ENCODE results near the gene TMEM30B.

- TF ChIP-seq LEF1 (IDR thresholded peaks at IDR 0.05; ENCODE audit: borderline replicate concordance): no peak
- no peak for TF ChIP-seq BHLHE40 (IDR thresholded peaks at IDR 0.05; ENCODE audit: borderline replicate concordance)
- TF ChIP-seq ZNF384 (IDR thresholded peaks at IDR 0.05): no peak
- TF ChIP-seq FOXM1 (IDR thresholded peaks at IDR 0.05; ENCODE audit: borderline replicate concordance): no peak
- TF ChIP-seq SP1 (IDR thresholded peaks at IDR 0.05): no peak
- no peak for TF ChIP-seq SUZ12 (IDR thresholded peaks at IDR 0.05)
- no peak for TF ChIP-seq TARDBP (IDR thresholded peaks at IDR 0.05)
- no peak for TF ChIP-seq FOXA1 (IDR thresholded peaks at IDR 0.05)
- no peak for TF ChIP-seq PKNOX1 (IDR thresholded peaks at IDR 0.05)
- TF ChIP-seq CTBP1 (IDR thresholded peaks at IDR 0.05; ENCODE audit: borderline replicate concordance): no peak
- TF ChIP-seq ELF4 (IDR thresholded peaks at IDR 0.05): no peak
Observed at GRCh38 chr14:61227884-61228591, 53.1 kb downstream of the TMEM30B start.
